HG03378 (cell line): ENCODE measurements around the gene ISG20.

Experiments used
- ATAC-seq: cut with Tn5 transposase; IDR thresholded peaks from one replicate; pipeline ENCODE4 v1.9.1; 2021; ENCODE audit warnings: mild to moderate bottlenecking, moderate library complexity; ENCODE audit not compliant: unreplicated experiment

The ISG20 gene

GRCh38 chr15:88638626-88639372, at the start of gene ISG20:
ISG20 (plus strand) TSS chr15:88639016; CDS start chr15:88639367, 351 bp downstream.
- peak; percentile 79 for ATAC-seq

- ATAC-seq: no peak
Observed at GRCh38 chr15:88590759-88591158, 48.1 kb upstream of the ISG20 start.

- no peak for ATAC-seq
Observed at GRCh38 chr15:88591384-88591783, 47.4 kb upstream of the ISG20 start.

- no peak for ATAC-seq
Observed at GRCh38 chr15:88603885-88604284, 34.9 kb upstream of the ISG20 start.

- ATAC-seq: no peak
Observed at GRCh38 chr15:88604381-88605188, 34.2 kb upstream of the ISG20 start.

GRCh38 chr15:88605189-88606069, 33.4 kb upstream of the ISG20 start:
- ATAC-seq: no peak

GRCh38 chr15:88606070-88606794, 32.6 kb upstream of the ISG20 start:
- no peak for ATAC-seq

GRCh38 chr15:88607951-88608350, 30.9 kb upstream of the ISG20 start:
- ATAC-seq: no peak

- ATAC-seq: no peak
Observed at GRCh38 chr15:88608607-88609181, 30.1 kb upstream of the ISG20 start.

GRCh38 chr15:88609344-88610090, 29.3 kb upstream of the ISG20 start:
- ATAC-seq: no peak

GRCh38 chr15:88610701-88611231, 28.1 kb upstream of the ISG20 start:
- ATAC-seq: no peak

GRCh38 chr15:88612186-88612796, 26.5 kb upstream of the ISG20 start:
- no peak for ATAC-seq

GRCh38 chr15:88613074-88613944, 25.5 kb upstream of the ISG20 start:
- no peak for ATAC-seq

- ATAC-seq: no peak
Observed at GRCh38 chr15:88615303-88616107, 23.3 kb upstream of the ISG20 start.

- ATAC-seq: no peak
Observed at GRCh38 chr15:88616240-88616639, 22.6 kb upstream of the ISG20 start.

- ATAC-seq: no peak
Observed at GRCh38 chr15:88617031-88617722, 21.6 kb upstream of the ISG20 start.
